Stimulated activated effector memory CD8-positive, alpha-beta T cell treated with anti-CD3 and anti-CD28 coated beads, Interleukin-12 subunit alpha, Interleukin-12 subunit beta, amount 100 ng/mL, for 72 hours (primary cell): ENCODE data around the gene RNF169.
A peak's percentile ranks its signal among the peaks of the same experiment; 100 is the strongest.
"Not testable (repeated sequence)": the region's sequence is repeated elsewhere in the genome, so short reads cannot be mapped to it uniquely, and the experiment has no call there.

Experiments used
- ATAC-seq: fragments of 150-1000 bp; cut with Tn5 transposase; 2 replicates; pipeline ENCODE4 v1.10.0; 2021
- DNase-seq, 2 donors: peaks; one replicate each; pipeline ENCODE4 v3.0.0; 2021 to 2022; ENCODE audit warnings: low spot score in 2 of 2
- H3K27ac Mint-ChIP-seq: one replicate; pipeline ENCODE4 v1.8.0; 2022; ENCODE audit warnings: mild to moderate bottlenecking, mixed read lengths
- H3K36me3 Mint-ChIP-seq: one replicate; pipeline ENCODE4 v1.8.0; 2022; ENCODE audit warnings: mild to moderate bottlenecking, mixed read lengths
- H3K4me1 Mint-ChIP-seq: one replicate; pipeline ENCODE4 v1.8.0; 2022; ENCODE audit warnings: mixed read lengths
- H3K4me3 Mint-ChIP-seq: one replicate; pipeline ENCODE4 v1.8.0; 2022; ENCODE audit warnings: mild to moderate bottlenecking, mixed read lengths
- H3K9me3 Mint-ChIP-seq: one replicate; pipeline ENCODE4 v1.8.0; 2022; ENCODE audit warnings: mixed read lengths

RNF169 gene

GRCh38 chr11:74818283-74818946 lies 69.8 kb downstream of the RNF169 start:
- Mint-ChIP-seq H3K36me3 (peaks cover 29% of the 10 kb centered on the region), H3K4me3 (no peak overlapping the region), H3K4me1 (peaks cover 55% of the 10 kb centered on the region), H3K27ac (peak overlapping the region; percentile 78), H3K9me3 (no peaks in the 10 kb centered on the region)
- ATAC-seq (no peak), DNase-seq (no peak)

GRCh38 chr11:74819400-74819799 lies 70.8 kb downstream of the RNF169 start:
- ATAC-seq (no peak), DNase-seq (no peak)
- Mint-ChIP-seq H3K9me3 (no peaks in the 10 kb centered on the region), H3K27ac (peak overlapping the region; percentile 78), H3K4me3 (no peak overlapping the region), H3K36me3 (peaks cover 37% of the 10 kb centered on the region), H3K4me1 (peaks cover 55% of the 10 kb centered on the region)

GRCh38 chr11:74820763-74821162 lies 72.1 kb downstream of the RNF169 start:
- Mint-ChIP-seq H3K9me3 (peaks cover 4% of the 10 kb centered on the region), H3K4me3 (no peak overlapping the region), H3K36me3 (peaks cover 41% of the 10 kb centered on the region), H3K27ac (peak overlapping the region; percentile 24), H3K4me1 (peaks cover 55% of the 10 kb centered on the region)
- no peak for DNase-seq
- ATAC-seq, result peak; percentile 80

GRCh38 chr11:74822170-74822569 lies 73.5 kb downstream of the RNF169 start:
- H3K9me3 Mint-ChIP-seq, result peaks cover 4% of the 10 kb centered on the region
- peak overlapping the region; percentile 24 for H3K27ac Mint-ChIP-seq
- no peak for DNase-seq
- peaks cover 45% of the 10 kb centered on the region for H3K4me1 Mint-ChIP-seq
- H3K4me3 Mint-ChIP-seq, result no peak overlapping the region
- H3K36me3 Mint-ChIP-seq, result peaks cover 44% of the 10 kb centered on the region
- ATAC-seq, result no peak

- peaks cover 7% of the 10 kb centered on the region for H3K9me3 Mint-ChIP-seq
- H3K4me1 Mint-ChIP-seq, result peaks cover 24% of the 10 kb centered on the region
- no peak overlapping the region for H3K27ac Mint-ChIP-seq
- no peak overlapping the region for H3K4me3 Mint-ChIP-seq
- DNase-seq (no peak), ATAC-seq (no peak)
- H3K36me3 Mint-ChIP-seq, result peaks cover 39% of the 10 kb centered on the region
Measured at GRCh38 chr11:74824285-74824982, 75.8 kb downstream of the RNF169 start.

- peaks cover 13% of the 10 kb centered on the region for H3K4me1 Mint-ChIP-seq
- not testable (repeated sequence) for H3K9me3 Mint-ChIP-seq, H3K4me3 Mint-ChIP-seq, H3K27ac Mint-ChIP-seq, DNase-seq, ATAC-seq
- peaks cover 44% of the 10 kb centered on the region for H3K36me3 Mint-ChIP-seq
Measured at GRCh38 chr11:74825596-74825995, 76.9 kb downstream of the RNF169 start.

GRCh38 chr11:74826901-74827300 lies 78.3 kb downstream of the RNF169 start:
- no peak overlapping the region for H3K4me3 Mint-ChIP-seq
- H3K36me3 Mint-ChIP-seq, result peaks cover 51% of the 10 kb centered on the region
- ATAC-seq (no peak), DNase-seq (no peak)
- H3K27ac Mint-ChIP-seq, result peak overlapping the region; percentile 14
- H3K4me1 Mint-ChIP-seq, result peaks cover 3% of the 10 kb centered on the region
- H3K9me3 Mint-ChIP-seq, result peaks cover 7% of the 10 kb centered on the region

- Mint-ChIP-seq H3K36me3 (peaks cover 69% of the 10 kb centered on the region), H3K4me3 (no peak overlapping the region), H3K27ac (no peak overlapping the region)
Measured at GRCh38 chr11:74837191-74837590, 88.5 kb downstream of the RNF169 start.

GRCh38 chr11:74838188-74838587 lies 89.5 kb downstream of the RNF169 start:
- H3K27ac Mint-ChIP-seq, result no peak overlapping the region
- H3K4me3 Mint-ChIP-seq, result no peak overlapping the region
- H3K36me3 Mint-ChIP-seq, result peaks cover 72% of the 10 kb centered on the region
- peaks cover 5% of the 10 kb centered on the region for H3K4me1 Mint-ChIP-seq
- DNase-seq (no peak), ATAC-seq (no peak)
- H3K9me3 Mint-ChIP-seq, result no peaks in the 10 kb centered on the region

More at GRCh38 chr11:74837191-74837590, 88.5 kb downstream of the RNF169 start:
- ATAC-seq, result no peak
- Mint-ChIP-seq H3K9me3 (no peaks in the 10 kb centered on the region), H3K4me1 (peaks cover 11% of the 10 kb centered on the region)
- DNase-seq, result no peak

- Mint-ChIP-seq H3K9me3 (no peaks in the 10 kb centered on the region), H3K36me3 (peaks cover 78% of the 10 kb centered on the region), H3K4me1 (peaks cover 5% of the 10 kb centered on the region), H3K27ac (peak overlapping the region; percentile 74), H3K4me3 (no peak overlapping the region)
- no peak for ATAC-seq
- DNase-seq, result no peak
Measured at GRCh38 chr11:74839446-74839845, 90.8 kb downstream of the RNF169 start.

- H3K4me1 Mint-ChIP-seq, result peaks cover 5% of the 10 kb centered on the region
- no peaks in the 10 kb centered on the region for H3K9me3 Mint-ChIP-seq
- H3K36me3 Mint-ChIP-seq, result peaks cover 73% of the 10 kb centered on the region
- ATAC-seq, result no peak
- H3K4me3 Mint-ChIP-seq, result no peak overlapping the region
- DNase-seq, result no peak
- no peak overlapping the region for H3K27ac Mint-ChIP-seq
Measured at GRCh38 chr11:74839971-74840370, 91.3 kb downstream of the RNF169 start.

GRCh38 chr11:74840486-74840885 lies 91.8 kb downstream of the RNF169 start:
- H3K4me1 Mint-ChIP-seq, result peaks cover 4% of the 10 kb centered on the region
- H3K9me3 Mint-ChIP-seq, result no peaks in the 10 kb centered on the region
- no peak overlapping the region for H3K27ac Mint-ChIP-seq
- no peak overlapping the region for H3K4me3 Mint-ChIP-seq
- DNase-seq (no peak), ATAC-seq (no peak)
- peaks cover 68% of the 10 kb centered on the region for H3K36me3 Mint-ChIP-seq

GRCh38 chr11:74842967-74843366 lies 94.3 kb downstream of the RNF169 start:
- no peaks in the 10 kb centered on the region for H3K9me3 Mint-ChIP-seq
- H3K4me1 Mint-ChIP-seq, result peaks cover 16% of the 10 kb centered on the region
- no peak for DNase-seq
- no peak overlapping the region for H3K27ac Mint-ChIP-seq
- no peak for ATAC-seq
- no peak overlapping the region for H3K4me3 Mint-ChIP-seq
- H3K36me3 Mint-ChIP-seq, result peaks cover 47% of the 10 kb centered on the region

- ATAC-seq, result no peak
- Mint-ChIP-seq H3K27ac (no peak overlapping the region), H3K36me3 (peaks cover 45% of the 10 kb centered on the region), H3K9me3 (no peaks in the 10 kb centered on the region), H3K4me3 (no peak overlapping the region), H3K4me1 (peaks cover 16% of the 10 kb centered on the region)
- no peak for DNase-seq
Measured at GRCh38 chr11:74844072-74844471, 95.4 kb downstream of the RNF169 start.

- peaks cover 39% of the 10 kb centered on the region for H3K36me3 Mint-ChIP-seq
- H3K27ac Mint-ChIP-seq, result no peak overlapping the region
- DNase-seq (no peak), ATAC-seq (no peak)
- H3K9me3 Mint-ChIP-seq, result no peaks in the 10 kb centered on the region
- no peak overlapping the region for H3K4me3 Mint-ChIP-seq
- peaks cover 16% of the 10 kb centered on the region for H3K4me1 Mint-ChIP-seq
Measured at GRCh38 chr11:74844865-74845264, 96.2 kb downstream of the RNF169 start.

GRCh38 chr11:74845978-74846517 lies 97.4 kb downstream of the RNF169 start:
- Mint-ChIP-seq H3K36me3 (peaks cover 39% of the 10 kb centered on the region), H3K9me3 (no peaks in the 10 kb centered on the region)

More at GRCh38 chr11:74845978-74846517, 97.4 kb downstream of the RNF169 start:
- ATAC-seq (no peak), DNase-seq (no peak)
- H3K4me1 Mint-ChIP-seq, result peaks cover 16% of the 10 kb centered on the region
- H3K4me3 Mint-ChIP-seq, result no peak overlapping the region
- no peak overlapping the region for H3K27ac Mint-ChIP-seq
